A549 (cell line): ENCODE measurements around the gene INPP5F.

Source experiments
- ESRRA ChIP-seq: fragments of 150-350 bp; IDR thresholded peaks from 2 replicates; pipeline ENCODE4 v1.6.1; 2014; ENCODE audit warnings: mild to moderate bottlenecking, low read length, borderline replicate concordance
- FOSL2 ChIP-seq, 2 experiments: fragments of 450-650 bp in 1 of 2; fragments of >200 bp in 1 of 2; sonication (Bioruptor Twin) in 1 of 2; formaldehyde crosslinking; IDR thresholded peaks; 2 replicates each; pipeline versions ENCODE4 v1.5.0 to v1.6.1; 2016 to 2020; ENCODE audit warnings: mild to moderate bottlenecking in 1 of 2, moderate library complexity in 1 of 2
- GATA3 ChIP-seq: IDR thresholded peaks from 2 replicates; pipeline ENCODE4 v1.6.1; 2012; ENCODE audit warnings: borderline replicate concordance
- HDAC2 ChIP-seq: fragments of 200-600 bp; sonication (generic); IDR thresholded peaks from 2 replicates; pipeline ENCODE4 v1.6.1; 2016
- HOXB13 ChIP-seq: fragments of 250-450 bp; sonication (Bioruptor Pico); IDR thresholded peaks from 2 replicates; pipeline ENCODE4 v1.5.0; 2020; ENCODE audit warnings: low read depth, mild to moderate bottlenecking, moderate library complexity
- JUNB ChIP-seq: fragments of >200 bp; sonication (Bioruptor Twin); formaldehyde crosslinking; IDR thresholded peaks from 2 replicates; pipeline ENCODE4 v1.6.1; 2016
- KDM1A ChIP-seq: fragments of 200-600 bp; sonication (generic); IDR thresholded peaks from 2 replicates; pipeline ENCODE4 v1.6.1; 2016; ENCODE audit warnings: low read depth, mild to moderate bottlenecking
- POLR2A ChIP-seq: IDR thresholded peaks from 2 replicates; pipeline ENCODE4 v1.6.1; 2012; ENCODE audit warnings: mild to moderate bottlenecking, low read length
- TF ChIP-seq, protein P1 (sequence below): fragments of >200 bp; sonication (Bioruptor Twin); formaldehyde crosslinking; IDR thresholded peaks from 3 replicates; pipeline ENCODE4 v1.5.1; 2016
- TF ChIP-seq, protein P2 (sequence below): fragments of 150-350 bp; IDR thresholded peaks from 2 replicates; pipeline ENCODE4 v1.6.1; 2014; ENCODE audit warnings: low read depth, mild to moderate bottlenecking, low read length

DNA sequence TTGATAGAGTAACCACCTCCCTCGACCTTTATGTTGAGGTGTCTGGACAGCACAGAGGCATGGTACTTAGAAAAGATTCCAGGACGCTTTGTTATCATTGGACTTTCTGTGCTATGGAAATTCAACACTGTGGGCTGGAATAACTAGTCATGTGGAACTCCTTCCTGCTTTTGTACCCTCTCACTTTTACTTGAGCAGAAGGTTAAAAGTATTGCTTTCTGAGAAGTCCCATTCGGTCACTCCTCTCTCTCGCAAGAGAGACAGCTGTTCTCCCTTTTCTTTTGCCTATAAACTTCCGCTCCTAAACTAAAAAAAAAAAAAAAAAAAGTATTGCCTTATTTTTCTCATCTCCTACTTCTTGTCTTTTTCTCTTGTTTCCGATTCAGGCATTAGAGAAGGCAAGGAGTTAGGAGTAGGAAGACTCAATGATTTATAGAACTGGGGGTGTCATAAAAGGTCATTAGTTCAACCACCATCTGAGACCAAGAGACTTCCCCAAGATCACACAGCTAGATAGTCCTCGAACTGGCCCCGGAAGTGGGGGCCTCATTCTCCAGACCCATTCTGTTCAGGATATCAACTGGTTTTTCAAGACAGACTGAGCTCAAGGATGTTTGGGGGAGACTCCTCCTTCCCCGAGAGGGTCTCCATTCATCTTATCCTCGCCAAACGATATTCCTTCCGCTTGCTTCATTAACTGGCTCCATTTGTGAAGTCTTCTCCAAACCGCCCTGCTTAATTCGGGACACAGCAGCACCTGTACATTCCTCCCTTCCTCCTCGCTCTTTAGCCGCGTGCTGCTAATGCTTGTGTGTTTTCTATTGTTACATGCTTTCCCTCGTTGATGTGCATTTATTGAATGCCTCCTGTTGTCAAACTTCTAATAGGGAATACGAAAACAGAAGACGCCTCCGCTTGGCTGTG is 995 bp upstream of the INPP5F start:
- no peak for TF ChIP-seq ESRRA
- TF ChIP-seq KDM1A: no peak
- TF ChIP-seq, protein P1, sequence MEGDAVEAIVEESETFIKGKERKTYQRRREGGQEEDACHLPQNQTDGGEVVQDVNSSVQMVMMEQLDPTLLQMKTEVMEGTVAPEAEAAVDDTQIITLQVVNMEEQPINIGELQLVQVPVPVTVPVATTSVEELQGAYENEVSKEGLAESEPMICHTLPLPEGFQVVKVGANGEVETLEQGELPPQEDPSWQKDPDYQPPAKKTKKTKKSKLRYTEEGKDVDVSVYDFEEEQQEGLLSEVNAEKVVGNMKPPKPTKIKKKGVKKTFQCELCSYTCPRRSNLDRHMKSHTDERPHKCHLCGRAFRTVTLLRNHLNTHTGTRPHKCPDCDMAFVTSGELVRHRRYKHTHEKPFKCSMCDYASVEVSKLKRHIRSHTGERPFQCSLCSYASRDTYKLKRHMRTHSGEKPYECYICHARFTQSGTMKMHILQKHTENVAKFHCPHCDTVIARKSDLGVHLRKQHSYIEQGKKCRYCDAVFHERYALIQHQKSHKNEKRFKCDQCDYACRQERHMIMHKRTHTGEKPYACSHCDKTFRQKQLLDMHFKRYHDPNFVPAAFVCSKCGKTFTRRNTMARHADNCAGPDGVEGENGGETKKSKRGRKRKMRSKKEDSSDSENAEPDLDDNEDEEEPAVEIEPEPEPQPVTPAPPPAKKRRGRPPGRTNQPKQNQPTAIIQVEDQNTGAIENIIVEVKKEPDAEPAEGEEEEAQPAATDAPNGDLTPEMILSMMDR: no peak
- peak; percentile 54; the same call in 1 of the 2 replicates for TF ChIP-seq HOXB13 (CRISPR knock-in tag)
- TF ChIP-seq GATA3: no peak
- TF ChIP-seq JUNB: no peak
- TF ChIP-seq POLR2A: no peak
- no peak for TF ChIP-seq FOSL2 (IDR thresholded peaks at IDR 0.05)
- TF ChIP-seq FOSL2 (CRISPR knock-in tag; IDR thresholded peaks at IDR 0.05): no peak
- TF ChIP-seq, protein P2, sequence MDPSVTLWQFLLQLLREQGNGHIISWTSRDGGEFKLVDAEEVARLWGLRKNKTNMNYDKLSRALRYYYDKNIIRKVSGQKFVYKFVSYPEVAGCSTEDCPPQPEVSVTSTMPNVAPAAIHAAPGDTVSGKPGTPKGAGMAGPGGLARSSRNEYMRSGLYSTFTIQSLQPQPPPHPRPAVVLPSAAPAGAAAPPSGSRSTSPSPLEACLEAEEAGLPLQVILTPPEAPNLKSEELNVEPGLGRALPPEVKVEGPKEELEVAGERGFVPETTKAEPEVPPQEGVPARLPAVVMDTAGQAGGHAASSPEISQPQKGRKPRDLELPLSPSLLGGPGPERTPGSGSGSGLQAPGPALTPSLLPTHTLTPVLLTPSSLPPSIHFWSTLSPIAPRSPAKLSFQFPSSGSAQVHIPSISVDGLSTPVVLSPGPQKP: no peak
- no peak for TF ChIP-seq HDAC2
